Cardiac fibroblast (primary cell): ENCODE measurements around the gene GATA5.

Source experiments
- DNase-seq, 2 donors: peaks; one replicate each; pipeline versions ENCODE4 v3.0.0 to v3.0.0-alpha.2; 2010; ENCODE audit warnings: low read depth in 2 of 2
- H3K4me3 ChIP-seq, 2 donors: replicated peaks in 1 of 2; 1 replicate in 1 of 2; 2 replicates in 1 of 2; pipeline ENCODE4 v1.5.1; 2011; ENCODE audit warnings: low read depth in 2 of 2, low read length in 2 of 2, mild to moderate bottlenecking in 2 of 2, moderate library complexity in 1 of 2
- CTCF ChIP-seq: IDR thresholded peaks from one replicate; pipeline ENCODE4 v1.5.1; 2011; ENCODE audit warnings: low read depth, mild to moderate bottlenecking, low read length, inconsistent platforms

The GATA5 gene

DNA sequence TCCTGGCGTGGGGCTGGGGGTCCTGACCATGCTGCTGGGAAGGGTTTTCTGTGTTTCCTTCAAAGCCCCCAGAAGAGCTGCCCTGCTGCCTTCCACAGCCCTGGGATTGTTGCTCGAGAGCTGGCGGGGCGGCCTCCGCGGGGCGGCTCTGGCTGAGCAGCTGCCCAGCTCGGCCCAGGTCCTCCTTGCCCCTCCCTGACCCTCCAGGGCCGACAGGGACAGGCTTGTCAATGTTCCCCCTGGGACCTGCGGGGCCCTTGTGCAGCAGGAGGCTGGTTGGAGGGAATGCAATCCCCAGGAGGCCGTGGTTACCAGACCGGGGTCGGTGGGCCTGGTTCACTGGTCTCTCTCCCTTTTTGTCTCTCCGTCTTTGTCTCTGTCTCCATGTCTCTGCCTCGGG is 19.9 kb downstream of the GATA5 start:
- no peak for TF ChIP-seq CTCF
- no peak overlapping the region for H3K4me3 ChIP-seq
- DNase-seq = no peak

GRCh38 chr20:62454904-62455636 is 20.7 kb downstream of the GATA5 start:
- no peak overlapping the region for H3K4me3 ChIP-seq
- no peak for DNase-seq
- TF ChIP-seq CTCF = no peak

GRCh38 chr20:62453186-62453808 is 22.5 kb downstream of the GATA5 start:
- H3K4me3 ChIP-seq = no peak overlapping the region
- TF ChIP-seq CTCF = no peak
- DNase-seq = no peak

- H3K4me3 ChIP-seq = no peak overlapping the region
- no peak for TF ChIP-seq CTCF
- no peak for DNase-seq
These were observed 23.2 kb downstream of the GATA5 start for GRCh38 chr20:62452475-62453095.

DNA sequence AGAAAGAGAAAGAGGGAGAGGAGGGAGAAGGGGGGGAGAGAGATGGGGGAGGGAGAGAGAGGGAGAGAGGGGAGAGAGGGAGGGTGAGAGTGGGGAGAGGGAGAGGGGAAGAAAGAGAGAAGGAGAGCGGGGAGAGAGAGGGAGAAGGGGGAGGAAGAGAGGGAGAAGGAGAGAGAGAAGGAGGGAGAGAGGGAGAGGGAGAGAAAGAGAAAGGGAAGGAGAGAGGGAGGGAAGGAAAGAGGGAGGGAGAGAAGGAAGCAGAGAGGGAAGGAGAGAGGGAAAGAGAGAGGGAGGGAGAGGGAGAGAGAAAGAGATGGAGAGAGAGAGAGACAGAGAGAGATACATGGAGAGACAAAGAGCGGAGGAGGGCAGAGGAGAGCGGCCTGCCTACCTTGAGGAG is 23.8 kb downstream of the GATA5 start:
- no peak for TF ChIP-seq CTCF
- H3K4me3 ChIP-seq = no peak overlapping the region
- DNase-seq = no peak

DNA sequence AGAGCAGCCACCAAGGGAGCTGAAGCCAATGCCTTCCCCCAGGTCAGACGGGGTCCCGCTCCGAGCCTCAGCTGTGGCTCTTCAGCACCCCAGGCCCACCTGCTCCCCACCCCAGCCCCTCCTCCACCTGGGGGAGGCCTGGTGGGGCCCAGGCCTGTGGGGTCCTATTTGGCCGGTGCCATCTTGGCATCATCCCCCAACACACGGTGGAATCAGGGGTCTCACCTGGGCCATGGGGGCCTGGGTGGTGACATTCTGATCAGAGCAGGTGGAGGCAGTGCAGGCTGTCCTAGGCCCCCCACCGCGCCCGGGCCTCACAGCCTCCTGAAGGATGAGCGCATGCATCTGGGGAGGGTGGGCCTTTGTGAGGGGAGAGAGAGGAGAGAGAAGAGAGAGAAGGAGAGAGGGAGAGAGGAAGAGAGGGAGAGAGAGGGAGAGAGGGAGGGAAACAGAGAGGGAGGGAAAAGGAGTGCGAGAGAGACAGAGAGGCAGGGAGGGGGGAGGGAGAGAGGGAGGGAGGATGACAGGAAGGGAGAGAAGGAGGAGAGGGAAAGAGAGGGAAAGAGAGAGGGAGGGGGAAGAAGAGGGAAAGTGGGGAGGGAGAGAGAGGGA is 24.5 kb downstream of the GATA5 start:
- no peak for DNase-seq
- no peak overlapping the region for H3K4me3 ChIP-seq
- TF ChIP-seq CTCF = no peak
